ENCODE data around the gene EYS.

The EYS gene

DNA sequence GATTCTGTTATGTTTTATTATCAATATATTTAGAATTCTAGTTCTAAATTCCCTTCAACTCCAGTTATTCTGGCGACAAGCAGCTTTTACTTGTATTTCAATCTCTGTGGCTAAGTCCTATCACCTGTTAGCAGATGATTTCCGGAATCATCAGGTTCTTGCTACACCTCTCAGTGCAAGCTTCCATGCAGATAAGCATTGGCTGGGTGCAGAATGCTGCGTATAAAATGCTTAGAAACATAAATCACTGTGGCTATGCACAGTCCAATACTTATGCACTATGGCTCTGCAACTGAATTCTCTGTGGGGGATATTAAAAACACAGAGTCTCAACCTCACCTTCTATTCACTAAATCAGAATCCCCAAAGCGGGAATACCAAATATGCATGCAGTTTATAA lies 720.0 kb downstream of the EYS start:
- no peak for DNase-seq (ENCODE audit: low read depth in 2 of 2, low spot score in 1 of 2)

DNA sequence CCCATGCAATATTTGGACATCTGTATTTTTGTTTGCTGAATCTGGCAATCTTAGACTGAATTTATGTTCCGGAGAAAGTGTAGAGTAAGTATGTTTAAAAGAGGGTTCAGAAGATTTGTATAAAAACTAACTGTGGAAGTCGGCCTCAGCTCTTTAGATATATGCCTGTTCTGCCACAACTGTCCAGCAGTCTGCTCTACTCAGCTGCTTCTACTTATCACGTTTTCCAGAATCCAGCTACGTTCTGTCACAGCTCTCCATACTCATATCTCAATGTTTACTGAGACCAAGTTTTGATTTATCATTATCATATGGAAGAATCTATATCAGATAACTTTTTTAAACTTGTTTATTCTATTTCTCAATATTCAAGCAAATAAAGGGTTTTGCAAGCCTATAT lies 721.3 kb downstream of the EYS start:
- no peak for DNase-seq (ENCODE audit: low read depth in 2 of 2, low spot score in 1 of 2)

DNA sequence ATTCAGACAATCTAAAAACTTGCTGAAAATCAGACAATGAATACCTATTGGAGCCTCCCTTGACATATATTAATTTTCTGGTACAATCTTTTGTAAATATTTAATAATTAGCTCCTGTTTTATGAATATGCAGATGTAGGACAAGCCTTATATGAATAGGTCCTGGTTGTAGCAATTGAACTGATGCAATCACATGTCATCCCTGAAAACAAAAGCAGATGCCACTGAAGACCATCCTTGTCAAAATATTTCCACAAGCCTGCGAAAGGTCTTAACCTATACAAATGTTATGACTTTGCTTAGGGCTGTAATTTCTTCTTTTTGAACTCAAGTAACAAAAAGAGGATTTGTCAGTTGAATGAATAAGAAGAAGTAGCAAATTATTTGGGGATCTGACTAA lies 722.1 kb downstream of the EYS start:
- no peak for DNase-seq (ENCODE audit: low read depth in 2 of 2, low spot score in 1 of 2)

DNA sequence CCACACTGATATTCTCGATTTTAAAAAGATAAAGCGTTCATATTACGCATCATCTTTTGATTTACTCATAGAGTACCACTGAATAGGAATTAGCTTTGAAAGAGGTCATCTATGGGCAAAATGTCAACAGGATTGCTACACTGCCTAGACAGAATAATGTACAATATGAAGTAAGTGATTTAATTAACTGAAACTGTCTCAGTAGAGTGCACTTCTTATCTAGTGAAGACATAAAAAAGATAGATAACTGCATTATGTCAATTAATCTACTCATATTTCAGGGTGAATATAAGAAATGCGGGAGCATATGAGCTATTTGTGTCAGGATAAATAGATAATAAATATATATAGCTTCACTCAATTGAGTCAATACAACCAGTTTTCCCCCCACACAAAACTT lies 723.9 kb downstream of the EYS start:
- DNase-seq (ENCODE audit: low read depth in 2 of 2, low spot score in 1 of 2): no peak

DNA sequence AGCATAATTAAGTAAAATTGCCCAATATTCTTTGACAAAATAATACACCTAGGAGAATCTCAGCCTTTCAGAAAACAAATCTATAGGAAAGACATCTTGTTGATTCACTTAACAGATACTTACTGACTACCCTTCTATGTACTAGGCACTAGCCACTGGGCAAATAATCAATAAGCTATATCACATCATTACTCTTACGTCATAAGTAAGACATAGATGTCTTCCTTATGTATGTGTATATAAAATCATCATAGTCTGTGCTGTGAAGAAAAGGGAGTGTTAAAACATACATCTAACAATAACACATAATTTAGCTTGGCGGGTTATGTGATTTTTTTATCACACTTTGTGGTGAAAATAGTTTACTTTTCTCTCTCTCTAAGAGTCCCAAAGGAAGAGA lies 733.9 kb downstream of the EYS start:
- DNase-seq (ENCODE audit: low read depth in 2 of 2, low spot score in 1 of 2): no peak

GRCh38 chr6:64969139-64969538 lies 737.9 kb downstream of the EYS start:
- DNase-seq (ENCODE audit: low read depth in 2 of 2, low spot score in 1 of 2): no peak

DNA sequence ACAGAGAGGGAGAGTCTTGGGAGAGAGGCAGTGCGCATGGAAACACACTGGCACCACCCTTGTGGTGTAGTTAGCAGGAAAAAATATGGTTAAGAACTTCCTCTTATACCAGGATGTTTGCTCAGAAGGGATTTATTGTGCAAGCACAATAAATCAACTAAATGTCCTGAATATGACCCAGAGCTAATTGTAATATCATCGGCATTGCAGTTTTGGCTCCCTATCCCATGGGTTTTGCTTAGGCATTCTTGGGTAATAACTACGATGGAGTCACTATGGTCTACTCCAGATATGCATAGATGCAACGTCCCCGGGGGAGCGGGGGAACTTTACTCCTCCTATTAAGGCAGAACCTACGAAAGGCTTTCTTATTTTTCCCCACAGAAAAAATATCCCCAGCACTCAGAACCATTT lies 751.6 kb downstream of the EYS start:
- no peak for DNase-seq (ENCODE audit: low read depth in 2 of 2, low spot score in 1 of 2)

- DNase-seq (ENCODE audit: low read depth in 2 of 2, low spot score in 1 of 2): no peak
Observed at GRCh38 chr6:64949257-64949656, 757.8 kb downstream of the EYS start.

DNA sequence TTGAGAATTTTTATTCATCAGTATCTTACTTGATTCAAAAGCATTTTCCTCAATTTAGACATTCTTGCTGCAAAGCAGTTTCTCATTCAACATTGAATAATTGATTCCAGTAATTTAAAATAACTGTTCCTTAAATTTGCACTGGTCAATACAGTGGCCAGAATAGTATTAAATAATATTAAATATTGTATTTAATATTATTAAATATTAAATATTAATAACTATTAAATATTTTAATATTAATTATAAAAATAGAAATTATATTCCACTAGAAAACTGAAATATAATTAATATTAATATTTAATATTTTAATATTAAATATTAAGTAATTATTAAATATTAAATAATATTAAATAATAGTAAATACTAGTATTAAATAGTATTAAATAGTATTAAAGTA lies 758.8 kb downstream of the EYS start:
- DNase-seq (ENCODE audit: low read depth in 2 of 2, low spot score in 1 of 2): no peak

DNA sequence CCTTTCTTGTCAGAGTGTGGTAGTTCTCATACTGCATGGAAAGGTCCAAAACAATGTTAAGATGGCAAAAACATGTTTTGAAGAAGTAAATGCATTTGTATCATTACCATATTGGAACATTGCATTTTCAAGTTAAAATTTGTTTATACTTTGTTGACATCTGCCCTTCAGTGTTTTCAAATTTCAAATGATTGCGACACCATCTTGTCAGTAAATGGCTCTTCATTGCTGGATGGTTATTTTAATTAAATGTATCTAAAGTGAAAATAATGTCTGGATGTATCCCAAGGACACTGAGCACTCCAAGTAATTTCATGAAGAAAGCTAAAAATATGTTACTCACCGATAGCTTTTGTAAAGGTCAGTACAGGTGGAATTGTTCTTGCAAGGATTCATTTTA lies 761.6 kb downstream of the EYS start:
- DNase-seq (ENCODE audit: low read depth in 2 of 2, low spot score in 1 of 2): no peak

GRCh38 chr6:64932486-64932885 lies 774.5 kb downstream of the EYS start:
- no peak for DNase-seq (ENCODE audit: low read depth in 2 of 2, low spot score in 1 of 2)

- DNase-seq (ENCODE audit: low read depth in 2 of 2, low spot score in 1 of 2): no peak
Observed at GRCh38 chr6:64930681-64931080, 776.3 kb downstream of the EYS start.

DNA sequence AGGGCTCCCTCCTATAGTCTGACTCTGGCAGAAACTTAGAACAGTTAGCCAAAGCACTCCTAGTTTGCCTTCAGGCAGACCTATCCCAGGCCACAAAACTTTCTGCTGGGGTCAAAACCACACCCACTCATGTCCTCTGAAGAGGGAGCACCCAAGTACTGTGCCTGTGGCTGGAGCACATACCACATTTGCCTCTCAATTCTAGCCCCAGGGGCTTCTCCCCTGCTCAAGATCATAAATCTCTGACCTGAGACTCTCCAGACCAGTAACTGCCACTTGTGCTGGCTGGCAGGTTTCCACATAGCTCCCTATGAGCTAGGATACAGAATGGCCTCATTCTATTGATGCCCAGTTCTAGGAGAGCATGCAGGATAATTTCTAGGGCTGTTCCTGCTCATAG lies 781.0 kb downstream of the EYS start:
- DNase-seq (ENCODE audit: low read depth in 2 of 2, low spot score in 1 of 2): no peak

GRCh38 chr6:64920257-64920656 lies 786.8 kb downstream of the EYS start:
- DNase-seq (ENCODE audit: low read depth in 2 of 2, low spot score in 1 of 2): no peak

DNA sequence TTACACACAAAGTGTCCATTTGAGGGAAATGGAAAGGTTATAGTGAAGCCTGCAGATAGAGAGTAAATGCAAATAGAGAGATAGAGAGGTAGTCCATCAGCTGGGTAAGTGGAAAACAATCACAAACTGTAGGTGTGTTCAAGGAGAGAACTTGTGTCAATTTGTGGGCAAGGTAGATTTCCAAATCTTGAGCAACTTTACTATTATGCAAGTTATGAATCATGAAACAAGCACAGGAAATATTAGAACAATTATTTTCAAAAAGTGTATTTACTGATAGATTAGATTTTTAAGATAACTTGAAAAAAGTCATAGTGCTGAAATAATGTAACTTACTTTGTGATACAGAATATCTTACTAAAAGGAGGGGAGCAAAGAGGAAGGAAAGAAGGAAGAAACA lies 792.9 kb downstream of the EYS start:
- DNase-seq (ENCODE audit: low read depth in 2 of 2, low spot score in 1 of 2): no peak

DNA sequence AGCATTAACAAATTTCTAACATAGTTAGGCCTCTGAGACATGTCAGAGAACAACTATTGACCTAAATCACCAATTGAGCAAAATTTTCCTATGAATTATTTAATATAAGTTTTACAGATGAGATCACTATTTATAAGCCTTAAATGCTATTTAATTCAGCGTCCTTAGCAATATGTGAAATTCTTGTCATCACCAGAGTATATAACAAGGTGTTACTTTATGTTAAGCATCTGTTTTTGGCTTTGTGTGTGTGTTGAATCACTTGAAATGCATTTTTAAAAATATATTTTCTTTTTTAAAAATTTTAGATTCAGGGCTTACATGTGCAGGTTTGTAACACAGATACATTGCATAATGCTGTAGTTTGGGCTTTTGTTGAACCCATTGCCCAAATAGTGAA lies 794.1 kb downstream of the EYS start:
- DNase-seq (ENCODE audit: low read depth in 2 of 2, low spot score in 1 of 2): no peak

- DNase-seq (ENCODE audit: low read depth in 2 of 2, low spot score in 1 of 2): no peak
Observed at GRCh38 chr6:64908104-64908503, 798.9 kb downstream of the EYS start.

GRCh38 chr6:64904616-64905015 lies 802.4 kb downstream of the EYS start:
- no peak for DNase-seq (ENCODE audit: low read depth in 2 of 2, low spot score in 1 of 2)

DNA sequence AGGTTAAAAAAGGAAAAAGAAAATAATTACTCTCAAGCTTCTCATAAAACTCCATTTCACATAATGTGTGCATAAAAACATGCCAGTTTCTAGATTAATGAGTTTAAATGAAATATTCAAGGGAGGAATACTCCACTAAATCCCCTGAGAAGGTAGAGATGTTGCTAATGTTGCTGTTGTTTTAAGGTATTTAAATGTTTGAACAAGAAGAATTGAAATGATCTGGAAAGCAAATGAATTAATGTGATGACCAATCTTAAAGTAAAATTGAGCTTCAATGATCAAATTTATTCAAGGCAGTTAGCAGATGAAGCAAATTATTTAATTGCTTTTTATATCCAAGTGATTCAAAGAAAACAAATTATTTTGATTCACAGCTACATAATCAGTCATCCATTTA lies 804.4 kb downstream of the EYS start:
- DNase-seq (ENCODE audit: low read depth in 2 of 2, low spot score in 1 of 2): no peak

GRCh38 chr6:64896939-64897338 lies 810.1 kb downstream of the EYS start:
- DNase-seq (ENCODE audit: low read depth in 2 of 2, low spot score in 1 of 2): no peak

DNA sequence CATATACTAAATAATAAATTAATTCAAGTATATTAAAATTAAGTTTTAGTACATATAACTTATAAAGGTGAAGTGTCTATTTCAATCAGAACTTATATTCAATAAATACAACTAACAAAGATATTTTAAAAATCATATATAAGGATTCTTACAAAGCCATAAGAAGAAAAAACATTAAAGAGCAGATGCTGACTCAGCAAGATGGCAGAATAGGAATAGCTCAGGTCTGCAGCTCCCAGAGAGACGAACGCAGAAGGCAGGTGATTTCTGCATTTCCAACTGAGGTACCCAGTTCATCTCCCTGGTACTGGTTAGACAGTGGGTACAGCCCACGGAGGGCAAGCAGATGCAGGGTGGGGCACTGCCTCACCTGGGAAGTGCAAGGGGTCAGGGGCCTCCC lies 811.1 kb downstream of the EYS start:
- no peak for DNase-seq (ENCODE audit: low read depth in 2 of 2, low spot score in 1 of 2)

DNA sequence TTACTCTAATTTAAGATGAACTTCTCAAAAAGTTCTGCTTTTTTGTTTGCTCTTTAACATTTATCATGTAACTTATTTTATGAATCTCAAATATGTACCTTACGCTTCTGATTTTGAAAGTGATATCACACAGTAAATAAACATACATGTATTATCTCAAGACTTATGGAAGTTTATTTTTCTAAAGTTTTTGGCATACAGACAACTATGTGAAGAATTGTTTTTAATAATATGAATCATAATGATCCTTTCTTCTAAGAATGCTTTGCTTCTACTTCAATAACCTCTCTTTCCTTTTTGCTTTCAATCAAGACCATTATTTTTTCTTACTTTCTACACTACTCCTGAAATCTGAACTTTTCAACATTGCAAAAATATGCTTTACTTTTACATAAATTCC lies 816.4 kb downstream of the EYS start:
- no peak for DNase-seq (ENCODE audit: low read depth in 2 of 2, low spot score in 1 of 2)

DNA sequence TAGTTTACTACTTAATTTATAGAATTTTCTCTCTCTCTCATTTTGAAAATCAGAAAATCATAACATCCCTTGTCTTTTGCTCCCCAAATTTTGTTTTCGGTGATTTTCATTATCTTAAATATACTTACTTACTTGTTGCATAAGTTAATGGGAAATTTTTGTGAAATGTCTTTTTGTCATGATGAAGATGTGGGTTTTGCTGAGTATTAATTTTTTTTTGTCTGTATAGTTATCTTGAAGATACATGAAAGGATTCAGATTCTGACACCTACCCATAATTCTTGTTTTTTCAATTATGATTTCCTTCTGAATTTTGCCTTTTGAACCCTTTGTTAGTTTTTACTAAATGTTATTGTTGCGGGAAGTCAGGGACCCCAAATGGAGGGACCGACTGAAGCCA lies 817.9 kb downstream of the EYS start:
- no peak for DNase-seq (ENCODE audit: low read depth in 2 of 2, low spot score in 1 of 2)

- DNase-seq (ENCODE audit: low read depth in 2 of 2, low spot score in 1 of 2): no peak
Observed at GRCh38 chr6:64874776-64875175, 832.2 kb downstream of the EYS start.

Measured in stimulated activated CD8-positive, alpha-beta memory T cell treated with anti-CD3 and anti-CD28 coated beads, Interleukin-4, amount 100 ng/mL, for 4 hours (primary cell).